Measurements from ENCODE around the gene PSMA4.

- no peak for TF ChIP-seq CTCF (conservative IDR thresholded peaks at IDR 0.05 in 1 of 2, IDR thresholded peaks at IDR 0.05 in 1 of 2; ENCODE audit: extremely low read depth in 1 of 2, insufficient read depth in 1 of 2, low read depth in 1 of 2, low read length in 2 of 2)
- TF ChIP-seq EZH2 (IDR thresholded peaks at IDR 0.05; ENCODE audit: borderline replicate concordance, low read length) = no peak
Measured at GRCh38 chr15:78492872-78493271, 47.4 kb upstream of the PSMA4 start.

All from mammary epithelial cell (primary cell).